ENCODE results near the gene FOXL3. TPM values are rescaled to one million over a fixed set of nuclear protein-coding genes. Genes with fewer than 3 reads are reported as not detected.
A peak's percentile ranks its signal among the peaks of the same experiment; 100 is the strongest.

FOXL3 gene
- total and polyA plus RNA-seq, 11 donors: not detected

GRCh38 chr7:329691-330281, 39.8 kb downstream of the FOXL3 start:
- H3K36me3 ChIP-seq: no peaks in the 10 kb centered on the region
- peaks cover 0 to 16% (median 12%) of the 10 kb centered on the region in 12 donors for H3K4me1 ChIP-seq
- peaks cover 0 to 6% (median 0%) of the 10 kb centered on the region in 9 donors for H3K27me3 ChIP-seq
- WGBS, 4 donors: 90 to 91% (median 90%) methylated on average over 18 of the region's 18 CpGs
- H3K4me3 ChIP-seq: no peak overlapping the region
- H3K27ac ChIP-seq: no peak overlapping the region
- ATAC-seq (no peak), DNase-seq (no peak)
- H3K9me3 ChIP-seq: peaks cover 0 to 6% (median 0%) of the 10 kb centered on the region in 12 donors
- intact Hi-C loops (cut with DNase I): loop anchor here in 9 of 10 donors (2.0 to 10.0 kb wide), 13 partner anchors 173 to 545 kb away; partner anchors contain the start of genes PDGFA (in 4 of the 9) and GET4 (in 1 of the 9)
- no peak for TF ChIP-seq POLR2A (IDR thresholded peaks at IDR 0.05)
- no peak for TF ChIP-seq CTCF (IDR thresholded peaks at IDR 0.05)

GRCh38 chr7:330511-331230, 40.7 kb downstream of the FOXL3 start:
- Histone ChIP-seq H3K27ac (no peak overlapping the region), H3K9me3 (peaks cover 0 to 5% (median 0%) of the 10 kb centered on the region in 12 donors), H3K4me1 (peaks cover 0 to 16% (median 12%) of the 10 kb centered on the region in 12 donors), H3K4me3 (no peak overlapping the region), H3K27me3 (peaks cover 0 to 6% (median 0%) of the 10 kb centered on the region in 9 donors), H3K36me3 (no peaks in the 10 kb centered on the region)
- DNase-seq (peak in 1 of 5 donors; percentile 2), ATAC-seq (no peak)
- no peak for TF ChIP-seq CTCF (IDR thresholded peaks at IDR 0.05)
- 77 to 83% (median 81%) methylated on average over 16 of the region's 16 CpGs for WGBS, 4 donors
- intact Hi-C loops (cut with DNase I): loop anchor here in 9 of 10 donors (2.0 to 10.0 kb wide), 10 partner anchors 172 to 442 kb away; partner anchors contain the start of gene PDGFA (in 4 of the 9)

- peak in 2 of 5 donors; percentile 16 to 19 for DNase-seq
- TF ChIP-seq POLR2A (IDR thresholded peaks at IDR 0.05) (no peak), CTCF (IDR thresholded peaks at IDR 0.05) (no peak)
- ATAC-seq: no peak
- Histone ChIP-seq H3K27ac (peak overlapping the region in 2 of 12 donors; percentile 73 to 85), H3K27me3 (peaks cover 0 to 6% (median 0%) of the 10 kb centered on the region in 9 donors), H3K4me1 (peaks cover 0 to 16% (median 12%) of the 10 kb centered on the region in 12 donors), H3K9me3 (no peaks in the 10 kb centered on the region), H3K36me3 (no peaks in the 10 kb centered on the region), H3K4me3 (peak overlapping the region in 1 of 12 donors; percentile 55)
- 61 to 84% (median 70%) methylated on average over 6 to 23 of the region's 23 CpGs for WGBS, 4 donors
- intact Hi-C loops (cut with DNase I): loop anchor here (1.0 to 10.0 kb wide), 13 partner anchors 170 to 442 kb away; partner anchors contain the start of gene PDGFA (in 5 of the 10)
These were observed 42.1 kb downstream of the FOXL3 start for GRCh38 chr7:332020-332517.
